Measurements from ENCODE around the gene CGNL1. TPM values are rescaled to one million over a fixed set of nuclear protein-coding genes. Genes with fewer than 3 reads are reported as not detected.

The CGNL1 gene
- total RNA-seq, 4 donors from 2014 or later = 1.6 to 3.3 (median 2.6) TPM

GRCh38 chr15:57421110-57421509, 44.8 kb downstream of the CGNL1 start:
- no peak for TF ChIP-seq CTCF (IDR thresholded peaks at IDR 0.05; ENCODE audit: low read depth)

- TF ChIP-seq CTCF (IDR thresholded peaks at IDR 0.05; ENCODE audit: low read depth) = no peak
Measured at GRCh38 chr15:57421551-57421950, 45.2 kb downstream of the CGNL1 start.

GRCh38 chr15:57422113-57422754, 45.9 kb downstream of the CGNL1 start:
- no peak for TF ChIP-seq CTCF (IDR thresholded peaks at IDR 0.05; ENCODE audit: low read depth)

- no peak for TF ChIP-seq CTCF (IDR thresholded peaks at IDR 0.05; ENCODE audit: low read depth)
Measured at GRCh38 chr15:57423599-57424140, 47.4 kb downstream of the CGNL1 start.

GRCh38 chr15:57424628-57425405, 48.5 kb downstream of the CGNL1 start:
- no peak for TF ChIP-seq CTCF (IDR thresholded peaks at IDR 0.05; ENCODE audit: low read depth)

- TF ChIP-seq CTCF (IDR thresholded peaks at IDR 0.05; ENCODE audit: low read depth) = no peak
Measured at GRCh38 chr15:57425842-57426241, 49.5 kb downstream of the CGNL1 start.

- no peak for TF ChIP-seq CTCF (IDR thresholded peaks at IDR 0.05; ENCODE audit: low read depth)
Measured at GRCh38 chr15:57427367-57427821, 51.1 kb downstream of the CGNL1 start.
